NCI-H510A treated with DMSO at 0.1 percent for 48 hours (cell line): ENCODE measurements around the gene RIPPLY3.

Source experiments
- DNase-seq: peaks from one replicate; lab custom pipeline; 2025; lab: John Stamatoyannopoulos, UW

Gene RIPPLY3

GRCh38 chr21:37006486-37007291 is at the start of gene RIPPLY3:
Gene RIPPLY3, plus strand, starts transcription at chr21:37006702. Its CDS starts 71 bp downstream, at chr21:37006773.
- DNase-seq = peak; percentile 19

GRCh38 chr21:36959020-36959835 is 47.3 kb upstream of the RIPPLY3 start:
- DNase-seq = no peak

- DNase-seq = no peak
These were observed 45.7 kb upstream of the RIPPLY3 start for GRCh38 chr21:36960676-36961284.

GRCh38 chr21:36962098-36962780 is 44.3 kb upstream of the RIPPLY3 start:
- DNase-seq = no peak

- DNase-seq = no peak
These were observed 42.1 kb upstream of the RIPPLY3 start for GRCh38 chr21:36964398-36964797.

GRCh38 chr21:36964827-36965719 is 41.4 kb upstream of the RIPPLY3 start:
- no peak for DNase-seq

GRCh38 chr21:36965720-36966065 is 40.8 kb upstream of the RIPPLY3 start:
- no peak for DNase-seq

- DNase-seq = peak; percentile 81
These were observed 40.3 kb upstream of the RIPPLY3 start, which contains the start of gene HLCS for GRCh38 chr21:36966066-36966820. Gene HLCS, minus strand, starts transcription at chr21:36966669. Its CDS starts 31 bp downstream, at chr21:36966638.

GRCh38 chr21:36966821-36967768 is 39.4 kb upstream of the RIPPLY3 start:
- DNase-seq = peak; percentile 31

GRCh38 chr21:36968414-36968813 is 38.1 kb upstream of the RIPPLY3 start:
- DNase-seq = no peak

- no peak for DNase-seq
These were observed 37.5 kb upstream of the RIPPLY3 start for GRCh38 chr21:36968976-36969375.

GRCh38 chr21:36973986-36974850 is 32.3 kb upstream of the RIPPLY3 start:
- DNase-seq = no peak

- DNase-seq = no peak
These were observed 31.7 kb upstream of the RIPPLY3 start for GRCh38 chr21:36974851-36975192.

- no peak for DNase-seq
These were observed 30.2 kb upstream of the RIPPLY3 start for GRCh38 chr21:36976228-36976861.

- no peak for DNase-seq
These were observed 29.4 kb upstream of the RIPPLY3 start for GRCh38 chr21:36976882-36977651.

GRCh38 chr21:36980280-36981048 is 26.0 kb upstream of the RIPPLY3 start:
- DNase-seq = peak; percentile 66
